NB4 (cell line): Measurements from ENCODE around the gene NMT1.

Experiments used
- DNase-seq: peaks from one replicate; pipeline ENCODE4 v3.0.0; 2010; ENCODE audit warnings: low read depth
- H3K4me3 ChIP-seq: one replicate; pipeline ENCODE4 v1.5.1; 2011; ENCODE audit warnings: mild to moderate bottlenecking, low read depth, low read length, moderate library complexity
- MYC ChIP-seq: IDR thresholded peaks from 2 replicates; pipeline ENCODE4 v1.6.1; 2011; ENCODE audit warnings: low read depth, low read length
- POLR2A ChIP-seq: IDR thresholded peaks from 2 replicates; pipeline ENCODE4 v1.6.1; 2011; ENCODE audit warnings: mild to moderate bottlenecking; ENCODE audit not compliant: insufficient read length; ENCODE audit errors: extremely low read depth
- TF ChIP-seq, protein P1 (sequence below): IDR thresholded peaks from 2 replicates; pipeline ENCODE4 v1.6.1; 2011; ENCODE audit warnings: low read depth, low read length
- TF ChIP-seq, protein P2 (sequence below): IDR thresholded peaks from one replicate; pipeline ENCODE4 v1.5.1; 2012; ENCODE audit warnings: low read depth, low read length

NMT1 gene

DNA sequence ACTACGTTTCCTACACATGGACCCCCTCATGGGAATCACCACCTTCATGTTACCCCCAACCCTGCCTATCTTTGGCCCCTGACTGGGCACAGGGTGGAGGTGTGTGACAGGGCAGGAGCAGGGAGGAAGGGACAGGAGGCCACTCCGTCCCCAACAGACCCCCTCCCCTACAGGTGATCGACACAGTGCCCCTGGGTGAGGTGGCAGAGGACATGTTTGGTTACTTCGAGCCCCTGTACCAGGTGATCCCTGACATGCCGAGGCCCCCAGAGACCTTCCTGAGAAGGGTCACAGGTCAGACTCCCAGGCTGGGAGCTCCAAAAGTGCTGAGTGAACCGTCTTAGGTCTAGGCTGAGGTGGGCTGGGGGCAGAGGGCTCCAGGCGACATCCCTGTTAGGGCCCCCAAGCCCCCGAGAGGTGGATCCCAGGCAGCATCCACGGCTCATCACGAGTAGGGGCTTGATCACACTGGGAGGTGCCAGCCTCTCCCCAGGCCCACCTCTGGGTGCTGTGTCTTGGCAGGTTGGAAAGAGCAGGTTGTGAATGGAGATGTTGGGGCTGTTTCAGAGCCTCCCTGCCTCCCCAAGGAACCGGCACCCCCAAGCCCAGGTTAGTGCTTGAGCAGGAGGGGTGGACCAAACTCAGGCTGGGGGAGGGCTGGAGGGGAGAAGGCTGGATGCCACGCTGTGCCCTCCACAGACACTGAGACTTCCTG, 75.9 kb downstream of the NMT1 start:
- no peak overlapping the region for H3K4me3 ChIP-seq
- no peak for DNase-seq
- TF ChIP-seq POLR2A (no peak), MYC (no peak)
- TF ChIP-seq, protein P1, sequence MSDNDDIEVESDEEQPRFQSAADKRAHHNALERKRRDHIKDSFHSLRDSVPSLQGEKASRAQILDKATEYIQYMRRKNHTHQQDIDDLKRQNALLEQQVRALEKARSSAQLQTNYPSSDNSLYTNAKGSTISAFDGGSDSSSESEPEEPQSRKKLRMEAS: no peak
- TF ChIP-seq, protein P2, sequence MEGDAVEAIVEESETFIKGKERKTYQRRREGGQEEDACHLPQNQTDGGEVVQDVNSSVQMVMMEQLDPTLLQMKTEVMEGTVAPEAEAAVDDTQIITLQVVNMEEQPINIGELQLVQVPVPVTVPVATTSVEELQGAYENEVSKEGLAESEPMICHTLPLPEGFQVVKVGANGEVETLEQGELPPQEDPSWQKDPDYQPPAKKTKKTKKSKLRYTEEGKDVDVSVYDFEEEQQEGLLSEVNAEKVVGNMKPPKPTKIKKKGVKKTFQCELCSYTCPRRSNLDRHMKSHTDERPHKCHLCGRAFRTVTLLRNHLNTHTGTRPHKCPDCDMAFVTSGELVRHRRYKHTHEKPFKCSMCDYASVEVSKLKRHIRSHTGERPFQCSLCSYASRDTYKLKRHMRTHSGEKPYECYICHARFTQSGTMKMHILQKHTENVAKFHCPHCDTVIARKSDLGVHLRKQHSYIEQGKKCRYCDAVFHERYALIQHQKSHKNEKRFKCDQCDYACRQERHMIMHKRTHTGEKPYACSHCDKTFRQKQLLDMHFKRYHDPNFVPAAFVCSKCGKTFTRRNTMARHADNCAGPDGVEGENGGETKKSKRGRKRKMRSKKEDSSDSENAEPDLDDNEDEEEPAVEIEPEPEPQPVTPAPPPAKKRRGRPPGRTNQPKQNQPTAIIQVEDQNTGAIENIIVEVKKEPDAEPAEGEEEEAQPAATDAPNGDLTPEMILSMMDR: no peak

DNA sequence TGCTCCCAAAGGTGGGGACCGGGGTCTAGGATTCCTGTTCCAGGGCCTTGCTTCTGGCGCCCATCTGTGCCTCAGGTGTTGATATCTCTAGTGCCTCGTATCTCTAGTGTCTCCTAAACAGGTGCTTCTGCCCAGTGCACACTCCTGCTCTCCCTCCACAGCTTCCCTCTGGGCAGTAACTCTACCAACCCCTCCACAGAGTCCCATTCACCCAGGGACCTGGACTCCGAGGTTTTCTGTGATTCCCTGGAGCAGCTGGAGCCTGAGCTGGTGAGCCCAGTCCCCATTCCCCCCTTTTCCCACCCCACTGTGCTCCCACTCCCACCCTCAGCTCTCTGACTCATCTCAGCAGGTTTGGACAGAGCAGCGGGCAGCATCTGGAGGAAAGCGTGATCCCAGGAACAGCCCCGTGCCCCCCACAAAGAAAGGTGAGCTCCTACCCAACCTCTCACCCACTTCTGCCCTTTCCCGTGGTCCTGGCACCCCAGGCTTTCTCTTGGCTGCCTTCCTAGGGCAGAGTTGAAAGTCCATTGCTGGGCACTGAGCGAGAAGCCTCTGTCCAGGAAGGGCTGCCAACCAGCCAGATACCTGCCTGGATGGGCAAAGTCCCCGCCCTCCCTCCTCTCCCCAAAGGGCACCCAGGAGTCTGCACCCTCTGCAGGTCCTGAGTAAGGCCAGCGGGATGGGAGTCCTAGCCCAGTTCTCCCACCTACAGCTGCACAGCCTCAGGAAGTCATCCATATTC, 76.6 kb downstream of the NMT1 start:
- TF ChIP-seq, protein P1: no peak
- TF ChIP-seq MYC (no peak), POLR2A (no peak)
- TF ChIP-seq, protein P2: no peak
- DNase-seq: no peak

DNA sequence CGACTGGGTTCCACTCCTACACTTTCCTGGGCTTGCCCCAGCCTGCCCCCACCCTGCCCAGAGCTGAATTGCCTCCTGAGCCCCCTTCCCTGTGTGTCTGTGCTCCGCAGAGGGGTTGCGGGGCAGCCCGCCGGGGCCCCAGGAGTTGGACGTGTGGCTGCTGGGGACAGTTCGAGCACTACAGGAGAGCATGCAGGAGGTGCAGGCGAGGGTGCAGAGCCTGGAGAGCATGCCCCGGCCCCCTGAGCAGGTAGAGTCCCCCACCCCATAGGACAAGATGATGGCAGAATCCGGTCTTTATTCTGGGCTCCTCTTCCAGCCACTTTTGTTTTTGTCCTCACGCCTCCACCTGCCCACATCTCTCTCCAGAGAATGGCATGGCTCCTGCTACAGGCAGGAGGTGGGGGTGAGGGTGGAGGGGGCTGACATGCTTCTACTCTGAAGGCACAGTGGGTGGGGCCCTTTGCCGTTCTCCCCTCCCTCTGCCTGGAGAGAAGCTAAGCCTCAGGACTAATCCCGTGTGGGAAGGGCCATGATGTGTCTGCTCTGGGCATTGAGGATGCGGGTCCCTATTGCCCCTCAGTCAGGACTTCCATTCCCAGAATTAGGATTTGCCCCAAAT, 77.9 kb downstream of the NMT1 start:
- H3K4me3 ChIP-seq: no peak overlapping the region
- TF ChIP-seq MYC (no peak), POLR2A (no peak)
- TF ChIP-seq, protein P2: no peak
- TF ChIP-seq, protein P1: no peak
- no peak for DNase-seq

More for the DNA sequence above, 76.6 kb downstream of the NMT1 start:
- H3K4me3 ChIP-seq: no peak overlapping the region

- DNase-seq: no peak
- TF ChIP-seq POLR2A (no peak), MYC (no peak)
- TF ChIP-seq, protein P1: no peak
- TF ChIP-seq, protein P2: no peak
- no peak overlapping the region for H3K4me3 ChIP-seq
These were observed 78.4 kb downstream of the NMT1 start for GRCh38 chr17:45139533-45139920.

- no peak for DNase-seq
- no peak overlapping the region for H3K4me3 ChIP-seq
- TF ChIP-seq POLR2A (no peak), MYC (no peak)
- TF ChIP-seq, protein P1: no peak
- TF ChIP-seq, protein P2: no peak
These were observed 82.1 kb downstream of the NMT1 start for GRCh38 chr17:45143094-45143670.
